GM12891 (cell line): ENCODE data around the gene NCOR1.

ENCODE experiments used
- PAX5 ChIP-seq: IDR thresholded peaks from 2 replicates; pipeline ENCODE4 v1.6.1; 2011; ENCODE audit warnings: low read length, moderate library complexity, mild to moderate bottlenecking; ENCODE audit not compliant: insufficient read depth, severe bottlenecking
- POLR2A ChIP-seq: IDR thresholded peaks from 2 replicates; pipeline ENCODE4 v1.6.1; 2011; ENCODE audit warnings: low read depth, low read length, control low read depth
- POLR2AphosphoS5 ChIP-seq: IDR thresholded peaks from 2 replicates; pipeline ENCODE4 v1.6.1; 2011; ENCODE audit warnings: low read depth, low read length, control low read depth
- POU2F2 ChIP-seq: IDR thresholded peaks from 2 replicates; pipeline ENCODE4 v1.6.1; 2011; ENCODE audit warnings: low read depth, mild to moderate bottlenecking, control low read depth, low read length, moderate library complexity
- SPI1 ChIP-seq: IDR thresholded peaks from 2 replicates; pipeline ENCODE4 v1.6.1; 2011; ENCODE audit warnings: low read depth, low read length, control low read depth
- TAF1 ChIP-seq: IDR thresholded peaks from 2 replicates; pipeline ENCODE4 v1.6.1; 2011; ENCODE audit warnings: low read depth, low read length, control low read depth

- TF ChIP-seq POLR2A: no peak
- no peak for TF ChIP-seq TAF1
- no peak for TF ChIP-seq POLR2AphosphoS5
- TF ChIP-seq POU2F2: no peak
- no peak for TF ChIP-seq PAX5
- no peak for TF ChIP-seq SPI1
These were observed 607 bp upstream of the NCOR1 start for GRCh38 chr17:16215965-16216316.
